Kidney glomerular epithelial cell (primary cell): ENCODE data around the gene CFAP107.
"Not testable (repeated sequence)": the region's sequence is repeated elsewhere in the genome, so short reads cannot be mapped to it uniquely, and the experiment has no call there.

Source experiments
- DNase-seq: peaks from one replicate; lab custom pipeline; 2025; lab: John Stamatoyannopoulos, UW

CFAP107 gene

GRCh38 chr1:12778907-12779306 lies 32.9 kb downstream of the CFAP107 start:
- no peak for DNase-seq

- DNase-seq = not testable (repeated sequence)
Observed at GRCh38 chr1:12781488-12781887, 35.5 kb downstream of the CFAP107 start.

- not testable (repeated sequence) for DNase-seq
Observed at GRCh38 chr1:12783783-12784182, 37.8 kb downstream of the CFAP107 start.

DNA sequence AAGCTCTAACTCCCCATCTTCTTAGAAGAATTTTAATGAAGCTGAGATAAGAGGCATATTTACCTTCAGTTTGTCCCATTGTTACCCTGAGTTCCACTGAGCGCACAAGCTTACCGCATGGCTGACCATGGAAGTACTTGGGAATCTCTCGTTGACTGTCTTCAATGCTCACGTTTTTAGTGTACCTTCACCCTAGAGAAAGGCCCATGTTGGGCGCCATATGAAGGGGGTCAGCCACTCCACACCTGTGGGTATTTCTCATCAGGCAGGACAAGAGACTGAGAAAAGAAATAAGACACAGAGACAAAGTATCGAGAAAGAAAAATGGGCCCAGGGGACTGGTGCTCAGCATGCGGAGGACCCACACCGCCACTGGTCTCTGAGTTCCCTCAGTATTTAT lies 38.7 kb downstream of the CFAP107 start:
- not testable (repeated sequence) for DNase-seq

GRCh38 chr1:12791097-12791496 lies 45.1 kb downstream of the CFAP107 start, which contains the start of gene PRAMEF1:
PRAMEF1 (plus strand) TSS chr1:12791397; CDS start chr1:12793228, 1,831 bp downstream.
- not testable (repeated sequence) for DNase-seq

GRCh38 chr1:12798911-12799310 lies 52.9 kb downstream of the CFAP107 start:
- no peak for DNase-seq

GRCh38 chr1:12799730-12800129 lies 53.7 kb downstream of the CFAP107 start:
- DNase-seq = no peak

GRCh38 chr1:12809933-12810332 lies 63.9 kb downstream of the CFAP107 start:
- no peak for DNase-seq

DNA sequence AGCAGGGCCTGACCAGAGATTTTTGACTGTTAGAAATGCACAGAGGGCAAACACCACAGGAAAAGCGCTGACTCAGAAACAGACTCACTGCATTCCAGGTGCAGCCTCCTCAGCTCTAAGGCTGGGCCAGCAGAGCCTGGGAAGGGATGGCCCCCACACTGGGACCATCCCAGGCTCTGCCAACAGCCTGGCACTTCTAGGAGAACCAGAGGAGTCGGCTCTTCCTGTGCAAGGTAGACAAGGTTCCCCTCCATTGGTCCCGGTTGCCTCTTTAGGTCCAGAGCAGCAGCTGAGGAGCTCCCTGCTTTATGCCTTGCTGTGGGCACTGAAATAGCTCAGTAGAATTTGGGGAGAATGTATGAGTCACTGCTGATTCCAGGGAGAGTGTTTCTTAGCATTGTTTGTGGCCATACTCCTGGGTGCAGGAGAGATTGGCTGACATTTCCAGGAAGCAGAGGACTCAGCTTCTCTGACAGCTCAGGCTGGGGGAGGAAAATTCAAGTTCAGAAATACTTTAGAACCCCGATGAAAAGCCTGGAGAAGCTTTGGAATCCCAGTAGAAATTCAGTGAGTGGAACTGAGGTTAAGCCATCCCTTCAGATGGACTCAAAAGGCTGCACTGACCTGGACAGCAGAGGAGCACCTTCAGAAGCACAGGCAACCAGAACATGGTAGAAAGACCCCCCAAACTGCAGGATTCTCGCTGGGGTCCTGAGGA lies 64.8 kb downstream of the CFAP107 start:
- peak; percentile 58 for DNase-seq

DNA sequence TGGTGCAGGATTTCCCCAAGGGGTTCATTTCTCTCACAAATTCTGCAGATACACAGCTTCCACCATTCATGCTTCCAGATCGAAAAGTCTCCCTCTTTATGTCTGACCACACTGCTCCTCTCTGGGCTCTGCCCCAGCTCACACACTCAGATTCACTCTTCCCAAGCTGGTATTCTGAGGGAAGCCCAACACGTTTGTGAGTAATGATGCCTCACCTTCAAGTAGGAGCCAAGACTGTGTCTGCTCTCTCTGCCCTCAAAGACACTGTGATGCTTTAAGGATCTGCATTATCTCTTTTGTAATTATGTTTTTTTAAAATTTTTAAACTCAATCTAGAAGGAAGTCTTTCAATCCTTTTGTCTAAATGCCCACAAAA lies 65.4 kb downstream of the CFAP107 start:
- no peak for DNase-seq
